8988T (cell line): ENCODE data around the gene PKP4.

Experiments
- DNase-seq: peaks from one replicate; pipeline ENCODE4 v3.0.0; 2011

PKP4 gene

DNA sequence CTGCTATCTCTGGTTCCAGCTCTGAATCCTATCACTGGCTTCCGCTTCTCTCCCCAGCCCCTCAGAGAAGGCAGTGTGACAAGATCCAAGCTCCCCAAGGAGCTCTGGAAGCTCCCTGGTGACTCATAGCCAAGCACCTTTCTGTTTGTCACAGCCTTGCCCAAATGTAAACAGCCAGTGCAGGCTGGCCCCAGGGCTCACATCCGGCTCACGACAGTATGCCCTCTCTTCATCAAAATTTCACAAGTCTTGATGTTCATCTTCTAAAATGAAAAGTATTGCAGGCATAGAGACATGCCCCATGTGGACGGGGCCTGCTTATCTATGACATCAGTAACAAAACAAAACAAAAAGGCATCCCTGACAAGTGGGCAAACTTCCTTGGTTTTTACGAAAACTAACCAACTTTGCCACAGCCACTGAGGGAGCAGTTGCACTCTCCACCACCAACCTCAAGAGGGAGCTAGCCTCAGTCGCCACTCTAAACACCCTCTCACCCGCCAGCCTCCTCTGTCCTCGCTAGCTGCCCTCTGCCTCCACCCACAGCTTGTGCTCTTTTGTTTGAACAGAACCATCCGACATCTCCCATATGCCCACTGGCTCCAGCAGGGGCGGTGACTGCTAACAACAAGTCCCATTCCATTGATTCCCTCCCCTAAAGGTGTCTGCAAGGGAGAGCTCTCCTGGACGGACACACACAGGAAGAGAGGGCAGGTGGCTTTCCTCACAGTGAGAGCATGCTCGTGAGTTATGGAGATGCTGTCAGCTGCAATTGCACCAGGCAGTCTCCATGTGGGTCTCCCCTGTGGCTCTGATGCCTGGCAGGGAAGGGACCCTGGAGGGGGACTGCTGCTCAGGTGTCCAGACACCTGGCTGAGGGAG lies 267.4 kb downstream of the PKP4 start:
- peak; percentile 59 for DNase-seq

GRCh38 chr2:158724803-158725381 lies 268.1 kb downstream of the PKP4 start:
- DNase-seq, result no peak

GRCh38 chr2:158725441-158725891 lies 268.7 kb downstream of the PKP4 start:
- DNase-seq, result no peak

DNA sequence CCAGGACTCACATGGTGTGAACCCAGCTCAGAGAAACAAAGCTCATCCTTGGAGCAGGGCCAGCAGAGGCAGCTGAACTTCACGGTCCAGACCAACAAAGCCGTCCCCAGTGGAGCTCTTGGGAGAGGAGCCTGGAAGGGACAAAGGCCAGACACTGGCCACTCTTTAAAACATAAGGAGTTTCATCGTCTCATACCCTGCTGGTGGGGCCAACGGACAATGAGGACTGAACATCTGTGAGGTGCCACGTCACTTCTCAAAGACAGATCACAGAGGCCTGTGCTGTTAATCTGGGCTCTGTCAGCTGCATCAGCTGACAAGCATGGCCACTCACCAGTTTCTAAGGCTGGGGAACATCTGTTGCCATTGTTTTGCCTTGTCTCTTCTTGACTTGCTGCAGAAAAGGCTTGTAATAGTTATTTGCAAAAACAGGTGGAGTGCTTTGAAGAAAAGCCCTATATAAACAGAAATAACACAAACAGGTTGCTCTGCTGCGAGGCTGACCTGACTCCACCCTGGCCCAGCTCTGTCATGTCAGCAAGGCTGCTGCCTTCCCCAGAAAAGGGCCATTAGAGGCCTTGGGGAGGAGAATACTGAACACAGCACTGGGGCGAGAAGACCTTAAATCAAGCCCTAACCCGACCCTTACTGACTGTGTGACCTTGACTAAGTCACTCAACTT lies 270.3 kb downstream of the PKP4 start:
- no peak for DNase-seq

GRCh38 chr2:158728422-158728821 lies 271.7 kb downstream of the PKP4 start:
- DNase-seq, result no peak

DNA sequence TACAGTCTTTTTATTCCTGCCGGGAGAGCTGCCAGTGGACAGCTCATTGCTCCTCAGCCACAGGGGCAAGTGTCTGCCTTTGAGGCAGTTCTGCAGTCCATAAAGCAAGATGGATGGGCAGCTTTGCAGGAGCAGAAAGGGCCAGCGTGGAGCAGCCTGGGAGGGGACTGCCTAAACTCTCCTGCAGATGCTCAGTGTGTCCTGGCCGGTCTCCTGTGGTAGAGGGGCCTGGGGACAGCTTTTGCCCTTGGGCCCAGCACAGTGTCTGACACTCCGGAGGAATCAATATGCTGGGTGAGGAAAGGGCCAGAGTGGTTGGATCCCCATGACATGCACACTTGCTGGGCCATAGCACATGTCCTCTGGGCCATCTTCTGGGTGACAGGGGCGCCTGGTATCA lies 272.7 kb downstream of the PKP4 start:
- no peak for DNase-seq

- DNase-seq, result no peak
Observed at GRCh38 chr2:158729873-158730620, 273.3 kb downstream of the PKP4 start.

- no peak for DNase-seq
Observed at GRCh38 chr2:158730621-158731140, 273.9 kb downstream of the PKP4 start.

GRCh38 chr2:158731386-158731785 lies 274.6 kb downstream of the PKP4 start:
- no peak for DNase-seq
